GM06990 (cell line): ENCODE results near the gene CSNK2A3.

Experiments
- DNase-seq: peaks from one replicate; pipeline ENCODE4 v3.0.0-alpha.2; 2011; ENCODE audit not compliant: insufficient read length; ENCODE audit errors: extremely low read depth
- H3K27me3 ChIP-seq: replicated peaks from 2 replicates; pipeline ENCODE4 v1.6.0; 2011; ENCODE audit warnings: low read length; ENCODE audit not compliant: control insufficient read depth, insufficient read depth
- H3K36me3 ChIP-seq: 2 replicates; pipeline ENCODE4 v1.5.1; 2011; ENCODE audit warnings: low read length; ENCODE audit not compliant: control insufficient read depth, insufficient read depth
- H3K4me3 ChIP-seq: replicated peaks from 2 replicates; pipeline ENCODE4 v1.5.1; 2011; ENCODE audit warnings: low read depth, mild to moderate bottlenecking, control low read depth, low read length
- CTCF ChIP-seq: IDR thresholded peaks from 2 replicates; pipeline ENCODE4 v1.5.1; 2011; ENCODE audit warnings: low read length, control low read depth, mild to moderate bottlenecking, inconsistent platforms; ENCODE audit not compliant: insufficient read depth, poor library complexity, severe bottlenecking

CSNK2A3 gene

GRCh38 chr11:11383995-11384394 is 30.9 kb upstream of the CSNK2A3 start:
- Histone ChIP-seq H3K27me3 (no peaks in the 10 kb centered on the region), H3K36me3 (no peaks in the 10 kb centered on the region), H3K4me3 (no peak overlapping the region)
- DNase-seq: no peak
- no peak for TF ChIP-seq CTCF

GRCh38 chr11:11382858-11383532 is 29.9 kb upstream of the CSNK2A3 start:
- Histone ChIP-seq H3K27me3 (no peaks in the 10 kb centered on the region), H3K36me3 (no peaks in the 10 kb centered on the region), H3K4me3 (no peak overlapping the region)
- DNase-seq: no peak
- TF ChIP-seq CTCF: no peak

DNA sequence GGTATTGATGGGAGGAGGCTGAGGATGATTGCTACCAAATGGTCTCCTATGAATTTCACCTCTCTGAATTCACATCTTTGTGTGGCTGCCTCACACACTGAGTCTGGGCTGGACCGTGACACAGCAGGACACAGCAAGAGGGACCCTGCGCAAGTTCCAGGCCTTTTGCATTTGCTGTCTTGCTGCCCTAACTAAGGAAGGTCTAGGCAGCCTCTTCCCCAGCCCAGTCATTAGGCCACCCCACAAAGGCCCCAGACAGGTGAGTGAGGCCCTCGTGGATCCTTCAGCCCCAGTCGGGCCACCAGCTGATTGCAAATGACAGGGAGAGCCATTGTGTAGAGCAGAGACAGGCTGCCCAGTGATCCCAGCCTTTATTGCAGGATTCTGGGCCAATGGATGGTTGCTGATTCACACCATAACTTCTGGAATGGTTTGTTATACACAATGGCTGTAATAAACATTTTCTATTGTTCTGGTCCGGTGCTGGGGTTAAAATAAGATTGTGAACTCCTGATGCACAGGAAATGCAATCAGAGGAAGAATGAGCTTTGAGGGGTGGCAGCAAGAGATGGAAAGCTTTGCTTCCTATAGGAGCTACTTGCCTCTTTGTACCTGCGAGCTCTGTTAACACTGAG is 28.5 kb upstream of the CSNK2A3 start:
- H3K36me3 ChIP-seq: no peaks in the 10 kb centered on the region
- no peaks in the 10 kb centered on the region for H3K27me3 ChIP-seq
- H3K4me3 ChIP-seq: no peak overlapping the region
- no peak for DNase-seq
- no peak for TF ChIP-seq CTCF

DNA sequence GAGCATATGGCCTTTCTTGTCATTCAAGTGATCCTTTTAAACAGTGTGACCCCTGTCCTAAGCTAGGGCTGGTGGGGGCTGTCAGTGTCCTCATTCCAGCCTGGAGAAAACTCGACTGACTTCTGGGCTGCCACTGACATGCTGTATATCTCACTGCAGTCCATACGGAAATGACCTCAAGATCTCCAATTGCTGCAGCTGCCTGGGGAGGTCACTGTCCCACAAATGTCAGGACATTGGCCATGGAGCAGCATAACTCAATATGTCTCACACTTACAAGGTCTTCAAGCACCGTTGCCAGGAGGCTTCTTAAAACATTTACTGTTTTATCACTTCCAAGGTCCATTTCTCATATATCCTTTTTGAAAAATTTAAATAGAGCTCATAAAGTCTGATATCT is 27.8 kb upstream of the CSNK2A3 start:
- TF ChIP-seq CTCF: no peak
- DNase-seq: no peak

GRCh38 chr11:11380340-11380739 is 27.3 kb upstream of the CSNK2A3 start:
- H3K36me3 ChIP-seq: no peaks in the 10 kb centered on the region
- no peak for DNase-seq
- H3K4me3 ChIP-seq: no peak overlapping the region
- no peak for TF ChIP-seq CTCF
- no peaks in the 10 kb centered on the region for H3K27me3 ChIP-seq

More for the DNA sequence above, 27.8 kb upstream of the CSNK2A3 start:
- Histone ChIP-seq H3K36me3 (no peaks in the 10 kb centered on the region), H3K4me3 (no peak overlapping the region), H3K27me3 (no peaks in the 10 kb centered on the region)

DNA sequence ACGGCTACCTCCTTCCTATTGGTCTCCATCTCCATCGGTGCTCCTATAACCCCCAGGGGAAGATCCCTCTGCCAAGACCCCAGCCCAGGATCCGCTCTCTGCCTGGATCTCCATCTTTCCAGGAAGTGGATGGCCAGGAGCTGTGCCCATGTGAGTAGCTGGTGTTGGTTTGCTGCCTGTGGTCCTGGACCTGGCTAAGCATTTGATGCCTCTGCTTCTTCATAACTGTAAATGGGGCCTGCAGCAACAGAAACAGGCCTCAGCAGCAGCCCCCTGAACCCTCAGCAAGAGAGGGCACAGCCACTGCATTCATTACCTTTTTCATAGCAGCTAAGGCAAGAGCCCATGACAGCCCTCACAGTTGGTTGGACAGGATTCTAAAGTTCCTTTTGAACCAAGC is 26.6 kb upstream of the CSNK2A3 start:
- H3K4me3 ChIP-seq: no peak overlapping the region
- no peaks in the 10 kb centered on the region for H3K36me3 ChIP-seq
- H3K27me3 ChIP-seq: no peaks in the 10 kb centered on the region
- TF ChIP-seq CTCF: no peak
- no peak for DNase-seq
